Cortex of kidney (tissue), 1 donor: Measurements from ENCODE around the gene CTSA.
"Not testable (repeated sequence)": the region's sequence is repeated elsewhere in the genome, so short reads cannot be mapped to it uniquely, and the experiment has no call there.

Experiments
- DNase-seq: peaks from one replicate; lab custom pipeline; 2025; lab: John Stamatoyannopoulos, UW

The CTSA gene

GRCh38 chr20:45866454-45866853, 24.7 kb upstream of the CTSA start:
- no peak for DNase-seq

DNA sequence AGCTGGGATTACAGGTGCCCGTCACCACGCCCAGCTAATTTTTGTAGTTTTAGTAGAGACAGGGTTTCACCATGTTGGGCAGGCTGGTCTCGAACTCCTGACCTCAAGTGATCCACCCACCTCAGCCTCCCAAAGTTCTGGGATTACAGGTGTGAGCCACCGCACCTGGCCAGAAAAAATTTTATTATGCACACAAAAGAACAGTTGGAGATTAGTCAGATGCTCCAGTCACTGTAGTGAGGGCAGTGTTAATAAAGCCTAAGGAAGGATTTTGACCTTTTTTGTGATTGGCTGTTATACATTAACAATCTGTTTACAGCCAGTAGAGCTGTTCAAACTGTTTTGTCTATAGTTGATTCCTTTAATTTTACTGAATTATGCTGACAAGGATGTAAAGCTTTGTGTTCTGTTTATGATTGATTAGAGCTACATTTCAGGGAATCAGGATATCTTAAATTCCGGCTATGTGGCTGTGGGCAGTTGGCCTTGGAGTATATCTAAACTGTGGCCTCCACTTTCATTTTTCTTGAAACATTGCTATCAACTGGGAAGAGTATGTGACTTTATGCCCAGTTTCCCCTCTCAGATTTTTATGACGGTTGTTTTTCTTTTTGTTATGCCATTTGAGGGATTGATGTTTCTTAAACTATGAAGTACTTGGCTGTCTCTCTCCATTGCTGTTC, 23.9 kb upstream of the CTSA start:
- DNase-seq, result no peak

DNA sequence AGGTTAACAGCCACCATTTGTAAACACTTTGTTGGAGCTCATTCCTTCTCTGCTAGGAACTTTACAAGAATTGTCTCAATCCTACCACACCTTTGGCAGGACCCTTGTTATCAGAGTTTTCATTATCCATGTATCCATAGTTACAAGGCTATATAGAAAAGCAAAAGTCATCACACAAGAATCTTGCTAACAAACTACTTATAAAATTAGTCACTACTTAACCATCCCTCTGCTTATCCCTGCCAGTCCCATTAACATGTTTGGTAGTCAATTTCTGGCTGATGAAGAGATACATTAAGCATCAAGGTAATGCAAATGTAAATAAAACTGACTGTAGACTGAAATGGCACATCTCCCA, 23.3 kb upstream of the CTSA start:
- no peak for DNase-seq

- DNase-seq, result no peak
Observed at GRCh38 chr20:45872626-45873025, 18.5 kb upstream of the CTSA start.

GRCh38 chr20:45873409-45874103, 17.6 kb upstream of the CTSA start:
- no peak for DNase-seq

- DNase-seq, result not testable (repeated sequence)
Observed at GRCh38 chr20:45874104-45874481, 17.0 kb upstream of the CTSA start.

GRCh38 chr20:45874576-45874975, 16.6 kb upstream of the CTSA start:
- DNase-seq, result no peak

GRCh38 chr20:45878076-45878761, 12.9 kb upstream of the CTSA start:
- DNase-seq, result no peak

DNA sequence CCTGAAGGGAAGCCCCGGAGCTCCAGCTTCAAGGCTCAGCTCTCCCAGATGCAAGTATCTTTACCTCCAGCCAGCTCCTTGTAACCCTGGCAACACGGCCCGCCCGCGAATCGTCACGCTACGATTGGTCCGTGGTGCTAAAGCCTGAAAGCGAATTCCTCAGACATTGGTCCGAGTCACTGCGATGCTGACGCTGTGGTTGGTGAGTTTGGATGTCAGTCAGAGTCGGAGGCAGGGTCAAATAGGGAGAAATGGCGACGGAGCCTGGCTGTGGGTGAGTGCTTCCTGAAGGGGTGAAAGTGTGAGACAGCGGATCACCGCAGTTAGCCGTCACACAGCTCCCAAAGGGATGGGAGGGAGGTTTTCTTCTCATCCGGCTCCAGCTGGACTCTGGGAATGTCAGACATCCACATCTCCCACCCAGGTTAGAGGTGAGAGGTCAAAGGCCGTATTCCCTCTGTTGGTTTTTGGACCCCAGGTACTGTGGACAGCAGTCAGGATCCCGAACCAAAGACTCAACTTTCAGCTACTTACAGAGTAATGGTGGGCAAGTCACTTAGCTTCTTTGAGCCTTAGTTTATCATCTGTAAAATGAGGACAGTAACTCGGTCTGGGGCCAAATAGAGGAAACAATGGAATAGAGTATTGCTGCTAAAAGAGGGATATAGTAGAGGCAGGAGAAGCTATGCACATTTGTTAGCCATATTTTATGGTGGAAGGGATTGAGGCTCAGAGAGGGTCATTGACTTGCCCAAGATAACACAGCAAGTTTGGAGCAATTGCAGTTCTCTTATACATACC, 9.9 kb upstream of the CTSA start, which contains the start of gene ZSWIM1:
TSS of gene ZSWIM1 (plus strand) at position 240 of the 801 bp plus-strand sequence. CDS start 1,366 bp downstream, outside the sequence.
- DNase-seq, result no peak

GRCh38 chr20:45882469-45883099, 8.6 kb upstream of the CTSA start:
- DNase-seq, result no peak

DNA sequence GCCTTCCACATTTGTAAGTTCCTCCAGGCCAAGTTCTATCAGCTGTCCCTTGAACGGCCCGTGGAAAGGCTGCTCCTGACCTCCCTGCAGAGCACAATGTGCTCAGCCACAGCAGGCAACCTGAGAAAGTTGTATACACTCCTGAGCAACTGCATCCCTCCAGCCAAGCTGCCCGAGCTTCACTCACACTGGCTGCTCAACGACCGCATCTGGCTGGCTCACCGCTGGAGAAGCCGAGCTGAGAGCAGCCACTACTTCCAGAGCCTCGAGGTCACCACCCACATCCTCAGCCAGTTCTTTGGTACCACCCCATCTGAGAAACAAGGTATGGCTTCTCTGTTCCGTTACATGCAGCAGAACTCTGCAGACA, 8.1 kb upstream of the CTSA start:
- DNase-seq, result no peak

GRCh38 chr20:45886590-45887345, 4.4 kb upstream of the CTSA start:
- DNase-seq, result no peak

DNA sequence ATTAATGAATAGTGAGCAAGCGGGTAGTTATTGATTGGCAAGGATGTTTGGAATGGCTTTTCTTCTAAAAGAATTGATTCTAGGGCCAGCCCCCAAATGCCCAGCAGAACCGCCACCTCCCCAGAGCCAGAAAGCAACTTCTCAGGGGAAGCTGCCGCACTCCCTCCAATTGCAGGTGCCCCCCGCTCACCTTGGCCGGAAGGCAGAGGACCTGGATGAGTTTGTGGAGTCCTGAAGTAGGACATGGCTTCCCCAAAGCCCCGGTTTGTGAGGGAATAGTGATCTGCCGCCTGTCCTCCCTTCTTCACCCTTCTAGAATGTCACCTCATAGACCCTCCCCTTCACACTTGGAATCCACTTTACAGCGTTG, 3.8 kb upstream of the CTSA start, which contains the start of gene SPATA25:
TSS of gene SPATA25 (minus strand) at position 277 of the 370 bp plus-strand sequence. CDS start at position 245, 32 bp downstream.
- no peak for DNase-seq

GRCh38 chr20:45888681-45889080, 2.5 kb upstream of the CTSA start:
- no peak for DNase-seq

GRCh38 chr20:45890077-45890984, 804 bp upstream of the CTSA start:
- no peak for DNase-seq

GRCh38 chr20:45892049-45892825, 1.1 kb downstream of the CTSA start:
- DNase-seq, result no peak

DNA sequence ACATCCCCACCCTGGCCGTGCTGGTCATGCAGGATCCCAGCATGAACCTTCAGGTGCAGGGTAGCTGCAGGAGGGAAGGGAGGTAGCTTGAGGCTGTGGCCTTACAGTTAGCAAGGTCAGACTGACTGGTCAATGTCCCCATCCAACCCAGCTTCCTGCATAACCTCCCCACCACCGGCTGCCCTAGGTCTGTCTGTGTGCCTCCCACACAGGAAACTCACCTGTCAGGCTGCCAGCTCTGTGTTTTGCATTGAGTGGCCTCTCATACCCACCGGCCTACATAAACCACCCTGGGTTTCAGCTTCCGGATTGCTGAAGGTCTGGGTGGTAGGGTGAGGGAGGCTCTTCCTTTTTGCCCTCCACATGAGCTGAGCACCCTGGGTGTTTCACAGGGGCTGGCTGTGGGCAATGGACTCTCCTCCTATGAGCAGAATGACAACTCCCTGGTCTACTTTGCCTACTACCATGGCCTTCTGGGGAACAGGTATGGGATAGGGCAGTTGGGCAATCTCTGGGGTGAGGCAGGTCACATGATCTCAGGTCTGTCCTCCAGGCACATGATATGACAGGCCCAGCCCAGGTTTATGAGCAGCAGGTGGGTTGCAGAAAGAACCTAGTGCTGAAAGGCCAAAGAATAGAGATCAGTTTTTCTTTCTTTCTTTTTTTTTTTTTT, 1.8 kb downstream of the CTSA start:
- DNase-seq, result no peak

DNA sequence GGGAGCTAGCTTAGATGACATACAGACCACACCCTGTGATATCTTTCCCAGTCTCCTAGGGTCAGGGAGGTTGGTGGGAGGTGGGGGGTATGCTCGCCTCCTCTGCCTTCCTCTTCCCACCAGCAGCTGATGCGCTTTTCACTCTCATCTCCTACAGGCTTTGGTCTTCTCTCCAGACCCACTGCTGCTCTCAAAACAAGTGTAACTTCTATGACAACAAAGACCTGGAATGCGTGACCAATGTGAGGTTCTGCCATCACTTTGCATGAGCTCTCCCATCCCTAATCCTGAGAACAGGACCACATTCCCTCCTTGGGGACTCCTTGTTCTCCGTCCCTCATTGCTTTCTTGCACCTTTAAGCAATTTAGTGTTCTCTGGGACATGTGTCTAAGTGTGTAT, 2.7 kb downstream of the CTSA start:
- DNase-seq, result no peak

DNA sequence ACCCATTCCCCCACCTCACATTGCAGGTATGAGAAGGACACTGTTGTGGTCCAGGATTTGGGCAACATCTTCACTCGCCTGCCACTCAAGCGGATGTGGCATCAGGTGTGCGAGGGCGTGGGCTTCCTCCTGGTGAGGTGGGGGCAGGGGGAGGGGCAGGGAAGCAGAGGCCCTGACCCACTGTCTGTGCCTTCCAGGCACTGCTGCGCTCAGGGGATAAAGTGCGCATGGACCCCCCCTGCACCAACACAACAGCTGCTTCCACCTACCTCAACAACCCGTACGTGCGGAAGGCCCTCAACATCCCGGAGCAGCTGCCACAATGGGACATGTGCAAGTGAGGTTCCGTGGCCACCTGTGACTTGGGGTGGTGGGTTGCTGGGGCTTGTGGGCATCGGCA, 3.7 kb downstream of the CTSA start:
- no peak for DNase-seq
